Spinal cord (tissue), 10 donors: ENCODE data around the gene NR1H3. TPM values are rescaled to one million over a fixed set of nuclear protein-coding genes. Genes with fewer than 3 reads are reported as not detected.

Source experiments
- DNase-seq, 6 donors: peaks; one replicate each; pipeline versions ENCODE4 v3.0.0 to v3.0.0-alpha.2; 2013 to 2015; ENCODE audit warnings: low spot score in 6 of 6, low read depth in 4 of 6
- H3K27ac ChIP-seq: one replicate; pipeline ENCODE4 v1.5.1; 2013; ENCODE audit warnings: low read depth, low read length, control low read depth
- H3K27me3 ChIP-seq: one replicate; pipeline ENCODE4 v1.6.1; 2013; ENCODE audit warnings: low read length; ENCODE audit not compliant: control insufficient read depth, insufficient read depth
- H3K36me3 ChIP-seq: one replicate; pipeline ENCODE4 v1.6.1; 2013; ENCODE audit warnings: low read length; ENCODE audit not compliant: control insufficient read depth, insufficient read depth
- H3K4me1 ChIP-seq: one replicate; pipeline ENCODE4 v1.6.1; 2013; ENCODE audit warnings: low read length; ENCODE audit not compliant: control insufficient read depth, insufficient read depth
- H3K4me3 ChIP-seq: one replicate; pipeline ENCODE4 v1.5.1; 2013; ENCODE audit warnings: low read depth, low read length, control low read depth
- H3K9me3 ChIP-seq: one replicate; pipeline ENCODE4 v1.6.1; 2013; ENCODE audit warnings: low read length; ENCODE audit not compliant: control insufficient read depth, insufficient read depth
- WGBS: methylation state at CpG from one replicate; pipeline ENCODE4 v1.1.5; 2013; ENCODE audit warnings: missing lambda C conversion rate; ENCODE audit not compliant: insufficient coverage; 5-methylcytosine and 5-hydroxymethylcytosine counted together
- polyA plus RNA-seq, 2 donors: library from polyadenylated mRNA; unstranded; fragments of 120-200 nt; gene quantifications; one replicate each; pipeline ENCODE4 v1.2.1, GENCODE V29; 2013; ENCODE audit not compliant: insufficient read length in 2 of 2
- total RNA-seq, 2 donors: library from RNA; depleted of rRNA in 1 of 2; stranded (reverse); fragments of 120-200 nt in 1 of 2; fragments of >200 nt in 1 of 2; gene quantifications; one replicate each; pipeline versions ENCODE4 v1.2.3 to v1.2.4, GENCODE V29; 2013 to 2014
- donor health status: healthy.

Gene NR1H3
- total and polyA plus RNA-seq, 4 donors = 14.5 to 33.5 (median 21.2) TPM

GRCh38 chr11:47253660-47254059 lies 4.1 kb upstream of the NR1H3 start:
- 85% methylated on average over 2 of the region's 2 CpGs for WGBS

GRCh38 chr11:47254386-47254785 lies 3.4 kb upstream of the NR1H3 start:
- no peaks in the 10 kb centered on the region for H3K9me3 ChIP-seq
- H3K4me1 ChIP-seq = peaks cover 38% of the 10 kb centered on the region
- H3K27ac ChIP-seq = peak overlapping the region; percentile 80
- WGBS = 76% methylated on average over 3 of the region's 3 CpGs
- H3K27me3 ChIP-seq = no peaks in the 10 kb centered on the region
- no peak for DNase-seq
- H3K36me3 ChIP-seq = peaks cover 2% of the 10 kb centered on the region
- H3K4me3 ChIP-seq = no peak overlapping the region

More at GRCh38 chr11:47253660-47254059, 4.1 kb upstream of the NR1H3 start:
- DNase-seq = no peak
- Histone ChIP-seq H3K4me1 (peaks cover 41% of the 10 kb centered on the region), H3K27ac (peak overlapping the region; percentile 80), H3K4me3 (no peak overlapping the region), H3K27me3 (no peaks in the 10 kb centered on the region), H3K36me3 (peaks cover 2% of the 10 kb centered on the region), H3K9me3 (no peaks in the 10 kb centered on the region)

- no peak overlapping the region for H3K27ac ChIP-seq
- WGBS = 100% methylated on average over 2 of the region's 6 CpGs
These were observed 1.4 kb upstream of the NR1H3 start for GRCh38 chr11:47256374-47256773.

GRCh38 chr11:47257177-47257516 lies 649 bp upstream of the NR1H3 start:
- 100% methylated on average over 1 of the region's 2 CpGs for WGBS
- DNase-seq = no peak
- Histone ChIP-seq H3K4me3 (peak overlapping the region; percentile 31), H3K27me3 (no peaks in the 10 kb centered on the region), H3K9me3 (no peaks in the 10 kb centered on the region), H3K27ac (peak overlapping the region; percentile 88), H3K4me1 (peaks cover 36% of the 10 kb centered on the region), H3K36me3 (peaks cover 15% of the 10 kb centered on the region)

More at GRCh38 chr11:47256374-47256773, 1.4 kb upstream of the NR1H3 start:
- DNase-seq = no peak
- Histone ChIP-seq H3K9me3 (no peaks in the 10 kb centered on the region), H3K4me1 (peaks cover 36% of the 10 kb centered on the region), H3K27me3 (no peaks in the 10 kb centered on the region), H3K4me3 (no peak overlapping the region), H3K36me3 (peaks cover 9% of the 10 kb centered on the region)

- peaks cover 36% of the 10 kb centered on the region for H3K4me1 ChIP-seq
- no peaks in the 10 kb centered on the region for H3K27me3 ChIP-seq
- 73% methylated on average over 5 of the region's 11 CpGs for WGBS
- no peaks in the 10 kb centered on the region for H3K9me3 ChIP-seq
- no peak for DNase-seq
- H3K36me3 ChIP-seq = peaks cover 17% of the 10 kb centered on the region
- peak overlapping the region; percentile 31 for H3K4me3 ChIP-seq
- H3K27ac ChIP-seq = peak overlapping the region; percentile 88
These were observed 614 bp downstream of the NR1H3 start for GRCh38 chr11:47258317-47258902.

GRCh38 chr11:47259232-47259977 lies 1.6 kb downstream of the NR1H3 start:
- Histone ChIP-seq H3K27me3 (no peaks in the 10 kb centered on the region), H3K4me3 (no peak overlapping the region), H3K9me3 (no peaks in the 10 kb centered on the region), H3K36me3 (peaks cover 17% of the 10 kb centered on the region), H3K4me1 (peaks cover 29% of the 10 kb centered on the region), H3K27ac (no peak overlapping the region)
- no peak for DNase-seq
- 45% methylated on average over 10 of the region's 10 CpGs for WGBS

- Histone ChIP-seq H3K9me3 (no peaks in the 10 kb centered on the region), H3K36me3 (peaks cover 15% of the 10 kb centered on the region), H3K27ac (no peak overlapping the region), H3K27me3 (no peaks in the 10 kb centered on the region), H3K4me1 (peaks cover 21% of the 10 kb centered on the region), H3K4me3 (no peak overlapping the region)
- no peak for DNase-seq
- WGBS = 88% methylated on average over 17 of the region's 19 CpGs
These were observed 2.6 kb downstream of the NR1H3 start for GRCh38 chr11:47260366-47260765.

GRCh38 chr11:47261291-47261800 lies 3.5 kb downstream of the NR1H3 start:
- WGBS = 92% methylated on average over 22 of the region's 22 CpGs

GRCh38 chr11:47264119-47264518 lies 6.3 kb downstream of the NR1H3 start:
- H3K4me3 ChIP-seq = no peak overlapping the region
- 63% methylated on average over 4 of the region's 6 CpGs for WGBS

More at GRCh38 chr11:47261291-47261800, 3.5 kb downstream of the NR1H3 start:
- Histone ChIP-seq H3K36me3 (peaks cover 15% of the 10 kb centered on the region), H3K27ac (no peak overlapping the region), H3K27me3 (no peaks in the 10 kb centered on the region), H3K4me1 (peaks cover 21% of the 10 kb centered on the region), H3K4me3 (no peak overlapping the region), H3K9me3 (no peaks in the 10 kb centered on the region)
- no peak for DNase-seq

GRCh38 chr11:47264521-47264920 lies 6.7 kb downstream of the NR1H3 start:
- 83% methylated on average over 2 of the region's 4 CpGs for WGBS
- Histone ChIP-seq H3K36me3 (peaks cover 15% of the 10 kb centered on the region), H3K4me1 (peaks cover 21% of the 10 kb centered on the region), H3K9me3 (no peaks in the 10 kb centered on the region), H3K4me3 (no peak overlapping the region), H3K27me3 (no peaks in the 10 kb centered on the region), H3K27ac (no peak overlapping the region)
- DNase-seq = no peak

More at GRCh38 chr11:47264119-47264518, 6.3 kb downstream of the NR1H3 start:
- H3K27ac ChIP-seq = no peak overlapping the region
- no peaks in the 10 kb centered on the region for H3K9me3 ChIP-seq
- H3K36me3 ChIP-seq = peaks cover 15% of the 10 kb centered on the region
- H3K4me1 ChIP-seq = peaks cover 19% of the 10 kb centered on the region
- no peak for DNase-seq
- no peaks in the 10 kb centered on the region for H3K27me3 ChIP-seq
